GM19324 (cell line): ENCODE data around the gene EXD3.
A peak's percentile ranks its signal among the peaks of the same experiment; 100 is the strongest.
"Not testable (repeated sequence)": the region's sequence is repeated elsewhere in the genome, so short reads cannot be mapped to it uniquely, and the experiment has no call there.

Source experiments
- ATAC-seq: cut with Tn5 transposase; IDR thresholded peaks from one replicate; pipeline ENCODE4 v1.9.1; 2021; ENCODE audit warnings: mild to moderate bottlenecking, moderate library complexity; ENCODE audit not compliant: unreplicated experiment, low FRiP score

Gene EXD3

DNA sequence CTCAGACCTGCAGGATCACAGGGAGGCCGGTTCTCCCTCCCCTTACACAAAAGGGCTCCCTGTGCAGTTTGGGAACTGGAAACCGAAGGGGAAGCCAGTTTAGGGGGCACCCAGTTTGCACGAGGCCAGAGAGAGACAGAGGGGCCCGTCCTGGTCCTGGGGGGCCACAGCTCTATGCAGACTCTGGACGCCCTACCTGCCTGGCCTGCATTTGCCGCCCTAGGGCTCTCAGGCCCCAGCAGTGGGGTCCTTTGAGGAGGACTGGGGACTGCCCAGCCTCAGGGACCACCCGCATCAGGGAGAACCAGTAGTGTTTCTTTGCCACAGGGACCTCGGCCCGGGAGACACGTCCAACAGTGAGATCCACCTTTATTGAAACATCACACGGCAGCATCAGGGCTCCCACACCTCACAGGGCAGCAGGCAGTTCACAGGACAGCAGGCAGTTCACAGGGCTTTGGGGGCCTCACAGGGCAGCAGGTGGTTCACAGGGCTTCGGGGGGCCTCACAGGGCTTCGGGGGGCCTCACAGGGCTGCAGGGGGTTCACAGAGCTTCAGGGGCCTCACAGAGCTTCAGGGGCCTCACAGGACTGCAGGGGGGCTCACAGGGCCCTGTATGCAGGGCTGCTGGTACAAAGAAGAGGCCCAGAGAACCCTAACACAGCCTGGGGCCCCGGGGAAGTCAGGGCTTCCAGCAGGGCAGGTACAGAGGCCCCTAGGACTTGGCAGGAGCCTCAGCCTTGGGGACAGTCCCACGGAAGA lies 36.8 kb upstream of the EXD3 start:
- no peak for ATAC-seq

DNA sequence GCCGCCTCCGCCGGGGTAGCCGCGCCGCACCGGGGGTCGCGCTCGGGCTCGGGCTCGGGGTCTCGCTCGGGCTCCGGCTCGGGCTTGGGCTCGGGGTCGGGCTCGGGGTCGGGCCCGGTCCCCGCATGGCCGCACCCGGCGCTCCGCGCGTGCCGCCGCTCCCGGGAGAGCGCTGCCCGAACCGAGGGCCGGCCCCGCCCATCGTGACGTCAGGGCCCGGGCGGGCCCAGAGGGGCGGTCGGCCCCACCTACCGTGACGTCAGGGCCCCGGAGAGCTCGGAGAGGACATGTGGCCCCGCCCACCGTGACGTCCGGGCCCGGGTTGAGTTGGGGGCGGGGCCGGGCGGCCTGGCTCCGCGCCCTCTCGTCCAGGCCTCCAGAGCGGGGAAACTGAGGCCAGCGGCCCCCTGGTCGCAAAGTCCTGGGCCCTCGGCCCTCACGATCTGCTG lies 36.2 kb upstream of the EXD3 start, which contains the start of gene NSMF:
Gene NSMF, minus strand, starts transcription at position 183 of the 449 bp plus-strand sequence. CDS start 232 bp downstream, outside the sequence.
- ATAC-seq = peak; percentile 81

GRCh38 chr9:137458194-137459151 lies 35.5 kb upstream of the EXD3 start:
- ATAC-seq = peak; percentile 32

GRCh38 chr9:137457406-137458193 lies 34.6 kb upstream of the EXD3 start:
- ATAC-seq = no peak

DNA sequence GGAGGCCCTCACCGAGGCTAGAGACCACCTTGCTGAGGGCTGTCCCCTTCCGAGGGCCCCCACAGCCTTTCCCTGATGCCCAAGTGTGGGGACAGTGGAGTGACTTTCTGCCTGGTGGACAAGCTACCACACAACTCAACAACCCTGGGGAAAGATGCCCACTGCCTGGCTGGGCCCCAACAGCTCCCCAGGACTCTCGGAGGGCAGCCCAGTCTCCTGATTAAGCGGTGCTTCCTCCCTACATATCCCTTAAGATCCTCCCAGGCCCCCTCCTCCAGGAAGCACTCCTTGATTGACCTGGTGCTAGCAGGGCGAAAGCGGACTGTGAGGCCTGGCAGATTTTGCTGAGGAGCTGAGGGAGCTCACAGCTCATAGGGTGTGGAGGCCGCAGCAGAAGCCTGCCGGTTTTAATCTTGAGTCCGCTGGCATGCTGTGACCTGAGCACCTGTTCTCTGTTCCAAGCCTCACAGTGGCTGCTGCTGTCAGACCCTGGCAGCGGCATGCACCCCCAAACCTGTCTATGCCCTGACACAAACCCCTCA lies 34.0 kb upstream of the EXD3 start:
- no peak for ATAC-seq

- no peak for ATAC-seq
Measured at GRCh38 chr9:137456061-137456863, 33.3 kb upstream of the EXD3 start.

DNA sequence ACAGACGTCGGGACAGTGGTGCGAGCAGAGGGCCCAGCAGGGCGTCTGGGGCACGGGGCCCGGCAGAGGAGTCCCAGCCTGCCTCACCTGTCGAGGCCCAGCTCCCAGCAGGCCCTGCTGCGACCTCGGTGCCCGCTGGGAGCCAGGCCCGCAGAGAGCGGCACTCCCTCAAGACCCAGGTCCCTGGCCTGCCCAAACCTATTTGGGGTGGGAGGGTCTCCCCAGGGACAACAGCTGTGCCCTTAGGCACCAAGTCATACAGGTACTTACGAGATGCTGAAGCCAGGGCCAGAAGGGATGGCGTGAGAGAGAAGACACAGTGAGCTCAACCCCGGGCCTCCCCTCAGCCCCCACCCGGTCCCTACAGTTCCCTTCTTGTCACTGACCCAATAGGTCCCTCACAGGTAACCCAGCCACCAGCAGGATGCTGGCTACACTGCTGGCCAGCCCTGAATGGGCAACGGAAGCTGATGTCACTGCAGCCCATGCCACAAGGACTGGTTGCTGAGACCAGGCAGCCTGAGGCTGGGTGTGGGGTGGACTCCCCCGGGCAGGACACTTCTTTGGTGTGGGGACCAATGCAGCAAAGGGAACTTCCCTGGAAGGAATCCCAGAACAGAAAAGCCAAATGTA lies 32.5 kb upstream of the EXD3 start:
- ATAC-seq = no peak

DNA sequence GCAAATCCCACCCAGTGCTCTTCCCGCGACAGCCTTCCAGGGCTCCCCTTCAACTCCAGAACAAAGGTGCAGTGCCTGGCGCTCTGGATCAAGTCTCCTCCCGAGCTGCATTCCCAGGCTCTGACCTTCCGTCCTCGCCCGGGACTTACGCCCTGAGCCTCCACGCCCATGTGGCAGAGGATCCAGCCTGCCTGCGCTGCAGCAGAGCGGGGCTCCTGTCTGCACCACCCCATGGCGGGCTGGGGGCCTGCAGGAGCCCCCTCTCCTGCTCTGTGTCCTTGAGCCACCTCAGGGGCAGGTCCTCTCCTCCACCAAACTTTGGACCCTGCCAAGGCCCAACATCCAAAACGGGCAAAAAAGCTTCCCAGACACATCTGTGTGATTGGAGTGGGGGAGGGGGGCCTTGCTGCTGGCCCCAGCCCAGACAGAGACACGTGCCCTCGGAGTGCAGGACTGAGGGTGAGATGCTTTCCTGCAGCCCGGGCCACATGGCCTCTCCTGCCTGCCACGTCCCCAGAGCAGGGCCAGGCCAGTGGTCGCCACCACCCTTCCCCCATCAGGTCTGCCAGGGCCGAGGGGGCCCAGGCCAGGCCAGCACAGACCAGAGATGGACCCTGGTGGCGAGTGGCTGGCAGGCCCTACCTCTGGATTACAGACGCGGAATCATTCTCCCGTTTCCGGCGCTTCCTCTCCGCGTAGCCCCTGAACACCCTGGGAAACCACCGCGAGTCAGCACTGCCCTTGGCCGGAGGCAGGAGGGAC lies 31.8 kb upstream of the EXD3 start:
- ATAC-seq = no peak

- ATAC-seq = no peak
Measured at GRCh38 chr9:137454145-137454596, 31.2 kb upstream of the EXD3 start.

DNA sequence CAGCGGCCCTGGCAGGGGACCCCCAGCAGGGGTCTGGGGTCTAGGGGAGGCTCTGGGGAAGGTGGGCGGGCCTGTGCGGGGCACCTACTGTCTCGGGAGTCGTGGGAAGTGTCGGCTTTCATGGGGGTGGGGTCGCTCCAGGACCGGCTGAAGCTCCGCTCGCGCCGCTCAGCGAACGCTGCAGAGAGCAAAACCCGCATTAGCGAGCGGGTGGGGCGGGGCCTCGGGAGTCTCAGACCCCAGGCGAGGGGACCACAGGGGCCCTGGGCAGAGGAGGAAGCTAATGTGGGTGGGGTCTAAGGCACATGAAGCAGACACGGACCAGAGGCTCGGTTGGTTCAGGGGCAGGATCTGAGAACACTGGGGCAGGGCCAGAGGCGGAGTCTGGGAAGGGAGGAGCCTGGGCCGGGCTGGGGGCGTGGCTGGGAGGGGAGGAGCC lies 30.7 kb upstream of the EXD3 start:
- ATAC-seq = no peak

GRCh38 chr9:137452761-137453642 lies 30.0 kb upstream of the EXD3 start:
- ATAC-seq = no peak

DNA sequence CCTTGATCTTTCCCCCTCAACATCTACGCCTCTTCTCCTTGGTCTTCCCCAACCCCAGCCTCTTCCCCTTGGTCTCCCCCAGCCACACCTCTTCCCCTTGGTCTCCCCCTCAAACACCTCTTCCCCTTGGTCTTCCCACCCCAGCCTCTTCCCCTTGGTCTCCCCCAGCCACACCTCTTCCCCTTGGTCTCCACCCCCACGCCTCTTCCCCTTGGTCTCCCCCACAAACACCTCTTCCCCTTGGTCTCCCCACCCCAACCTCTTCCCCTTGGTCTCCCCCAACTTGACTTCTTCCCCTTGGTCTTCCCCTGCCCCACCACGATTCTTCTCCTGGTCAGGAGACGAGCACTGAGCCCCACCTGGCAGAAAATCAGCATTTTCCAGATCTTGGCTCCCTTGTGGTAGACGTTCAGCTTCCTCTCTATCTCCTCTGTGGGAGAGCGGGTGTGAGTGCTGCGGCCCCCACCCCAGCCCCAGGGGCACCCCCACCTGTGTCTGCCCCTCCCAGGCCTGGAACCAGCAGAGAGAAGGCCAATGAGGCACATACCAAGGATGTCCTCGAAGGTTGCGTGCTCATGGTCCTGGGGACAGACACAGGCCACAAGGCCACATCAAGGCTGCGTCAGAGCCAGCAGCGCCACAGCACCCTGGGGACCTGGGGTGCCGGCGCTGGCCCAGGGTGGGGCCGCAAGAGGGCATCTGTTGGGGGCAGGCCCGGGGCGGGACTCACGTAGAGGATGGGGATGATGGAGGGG lies 29.2 kb upstream of the EXD3 start:
- no peak for ATAC-seq

- ATAC-seq = not testable (repeated sequence)
Measured at GRCh38 chr9:137451264-137452005, 28.5 kb upstream of the EXD3 start.

GRCh38 chr9:137450539-137451222 lies 27.7 kb upstream of the EXD3 start:
- not testable (repeated sequence) for ATAC-seq

DNA sequence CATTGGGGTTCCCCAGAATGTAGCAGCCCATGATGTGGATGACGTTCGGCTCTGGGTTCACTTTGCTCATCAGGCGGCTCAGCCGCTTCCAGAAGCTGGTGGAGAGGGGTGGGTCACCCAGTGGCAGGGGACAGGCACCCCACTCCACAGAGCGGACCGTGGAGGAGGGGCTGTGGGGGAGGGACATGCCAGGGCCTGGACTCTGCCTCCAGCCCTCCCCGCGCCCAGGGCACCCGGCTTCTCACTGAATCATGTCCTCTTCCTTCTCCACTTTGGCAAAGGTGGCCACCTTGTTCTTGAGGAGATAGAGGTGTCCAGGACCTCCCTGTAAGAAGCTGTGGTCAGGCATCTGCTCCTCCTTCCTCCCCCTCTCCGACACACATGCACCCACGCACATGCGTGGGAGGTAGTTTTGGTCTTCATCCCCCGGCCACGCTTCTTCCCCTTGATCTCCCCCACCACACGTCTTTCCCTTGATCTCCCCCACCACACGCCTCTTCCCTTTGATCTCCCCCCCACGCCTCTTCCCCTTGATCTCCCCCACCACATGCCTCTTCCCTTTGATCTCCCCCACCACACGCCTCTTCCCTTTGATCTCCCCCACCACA lies 27.1 kb upstream of the EXD3 start:
- ATAC-seq = no peak
